HS-27A (cell line): ENCODE results near the gene TMEM207.
A peak's percentile ranks its signal among the peaks of the same experiment; 100 is the strongest.

Experiments used
- DNase-seq: peaks from one replicate; pipeline ENCODE4 v3.0.0-alpha.2; 2012; ENCODE audit warnings: low read depth, missing footprints

The TMEM207 gene

GRCh38 chr3:190385731-190386688 is 63.7 kb downstream of the TMEM207 start:
- DNase-seq = peak; percentile 92

- DNase-seq = no peak
These were observed 65.4 kb downstream of the TMEM207 start for GRCh38 chr3:190384309-190384756.

- peak; percentile 31 for DNase-seq
These were observed 67.6 kb downstream of the TMEM207 start for GRCh38 chr3:190382082-190382481.

GRCh38 chr3:190381441-190381840 is 68.3 kb downstream of the TMEM207 start:
- DNase-seq = no peak

- DNase-seq = no peak
These were observed 69.5 kb downstream of the TMEM207 start for GRCh38 chr3:190380184-190380583.
